Panc1 (cell line): ENCODE results near the gene MEP1B. TPM values are rescaled to one million over a fixed set of nuclear protein-coding genes. Genes with fewer than 3 reads are reported as not detected.

Experiments used
- ATAC-seq: fragments of 200-7000 bp; cut with Tn5 transposase; 2 replicates; pipeline ENCODE4 v1.9.1; 2020; ENCODE audit warnings: mild to moderate bottlenecking, moderate library complexity
- BruUV-seq: library from RNA; stranded (reverse); fragments of 400-500 nt; replicated peaks from 2 replicates; lab custom pipeline; 2021; lab: Mats Ljungman, UMichigan
- CTCF ChIA-PET: fragments of 300-600 bp; sonication (Branson Sonifier 250); formaldehyde crosslinking; loops from one replicate; lab custom pipeline; 2022; ENCODE audit warnings: antibody characterized with exemption; lab: Charles Lee
- POLR2A ChIA-PET: fragments of 300-600 bp; sonication (Branson Sonifier 250); formaldehyde crosslinking; loops from one replicate; lab custom pipeline; 2022; ENCODE audit warnings: antibody characterized with exemption; lab: Charles Lee
- DNase-seq: peaks from one replicate; pipeline ENCODE4 v3.0.0-alpha.2; 2010; ENCODE audit warnings: low read depth, low spot score
- H3K27ac ChIP-seq: 2 replicates; pipeline ENCODE4 v1.5.1; 2011; ENCODE audit warnings: mild to moderate bottlenecking, low read length, inconsistent platforms
- H3K27me3 ChIP-seq: fragments of 200-500 bp; sonication (Bioruptor generic); 2 replicates; pipeline ENCODE4 v1.6.0; 2014; ENCODE audit warnings: low read length, inconsistent platforms; ENCODE audit not compliant: control insufficient read depth, insufficient read depth
- H3K36me3 ChIP-seq: fragments of 200-500 bp; sonication (Bioruptor generic); 2 replicates; pipeline ENCODE4 v1.5.1; 2014; ENCODE audit warnings: inconsistent platforms, mild to moderate bottlenecking, low read length, moderate library complexity; ENCODE audit not compliant: control insufficient read depth, insufficient read depth
- H3K4me1 ChIP-seq: 2 replicates; pipeline ENCODE4 v1.5.1; 2011; ENCODE audit warnings: inconsistent platforms, mild to moderate bottlenecking, low read length, moderate library complexity; ENCODE audit not compliant: control insufficient read depth, insufficient read depth
- H3K4me3 ChIP-seq, 2 experiments: 2 replicates each; pipeline ENCODE4 v1.5.1; 2011 to 2012; ENCODE audit warnings: low read depth in 2 of 2, low read length in 2 of 2, mild to moderate bottlenecking in 2 of 2, inconsistent platforms in 1 of 2, moderate library complexity in 1 of 2
- H3K9me3 ChIP-seq: fragments of 200-500 bp; sonication (Bioruptor generic); 2 replicates; pipeline ENCODE4 v1.5.1; 2014; ENCODE audit warnings: low read depth, mild to moderate bottlenecking, inconsistent platforms, low read length, moderate library complexity; ENCODE audit not compliant: control insufficient read depth, insufficient read depth
- POLR2AphosphoS5 ChIP-seq: IDR thresholded peaks from 2 replicates; pipeline ENCODE4 v1.6.1; 2012; ENCODE audit warnings: mild to moderate bottlenecking, low read depth, low read length, moderate library complexity
- SIN3A ChIP-seq: IDR thresholded peaks from 2 replicates; pipeline ENCODE4 v1.6.1; 2012; ENCODE audit warnings: low read depth, mild to moderate bottlenecking, low read length, moderate library complexity, borderline replicate concordance; ENCODE audit not compliant: insufficient read depth
- TCF7L2 ChIP-seq: IDR thresholded peaks from 2 replicates; pipeline ENCODE4 v1.6.1; 2011; ENCODE audit warnings: mild to moderate bottlenecking, low read depth, low read length, inconsistent platforms
- in situ Hi-C: cut with HindIII; loops from 2 replicates; pipeline ENCODE4 v1.10.0; 2016; ENCODE audit warnings: low sequenced_read_pairs, low pct_unique_long_range_greater_than_20kb
- intact Hi-C: fragments of 100-400 bp; cut with micrococcal nuclease; formaldehyde crosslinking; loops from one replicate; pipeline ENCODE4 v1.10.0; 2022; ENCODE audit not compliant: unreplicated experiment
- total RNA-seq: library from RNA; stranded (reverse); gene quantifications from one replicate; pipeline ENCODE4 v1.2.1, GENCODE V29; 2021; ENCODE audit not compliant: unreplicated experiment
- TF ChIP-seq, protein P1 (sequence below), 2 experiments: IDR thresholded peaks; 2 replicates each; pipeline ENCODE4 v1.6.1; 2011 to 2012; ENCODE audit warnings: low read depth in 2 of 2, control low read depth in 1 of 2, low read length in 1 of 2, mild to moderate bottlenecking in 1 of 2, moderate library complexity in 1 of 2; ENCODE audit not compliant: insufficient read depth in 1 of 2
- TF ChIP-seq, protein P2 (sequence below): fragments of 450-650 bp; IDR thresholded peaks from 2 replicates; pipeline ENCODE4 v1.5.1; 2017; ENCODE audit warnings: mild to moderate bottlenecking

MEP1B gene
- total RNA-seq, 1 experiment from 2014 or later: 0.28 TPM

DNA sequence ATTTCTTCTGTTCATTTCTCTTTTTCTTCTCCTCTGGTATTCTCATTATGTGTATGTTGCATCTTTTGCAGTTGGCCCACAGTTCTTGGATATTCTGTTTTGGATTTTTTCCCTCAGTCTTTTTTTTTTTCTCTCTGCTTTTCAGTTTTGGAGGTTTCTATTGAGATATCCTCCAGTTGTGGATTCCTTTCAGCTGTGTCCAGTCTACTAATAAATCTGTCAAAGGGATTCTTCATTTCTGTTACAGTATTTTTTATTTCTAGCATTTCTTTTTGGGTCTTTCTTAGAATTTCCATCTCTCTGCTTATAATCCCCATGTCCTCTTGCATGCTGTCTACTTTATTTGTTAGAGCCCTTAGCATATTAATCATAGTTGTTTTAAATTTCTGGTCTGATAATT is 6.3 kb upstream of the MEP1B start:
- CTCF ChIA-PET: no interaction called here
- in situ Hi-C loops: no loop called here
- Histone ChIP-seq H3K9me3 (no peaks in the 10 kb centered on the region), H3K36me3 (no peaks in the 10 kb centered on the region), H3K4me1 (no peaks in the 10 kb centered on the region), H3K27me3 (no peaks in the 10 kb centered on the region), H3K27ac (no peak overlapping the region), H3K4me3 (no peak overlapping the region)
- intact Hi-C loops: no loop called here
- ATAC-seq (no peak), DNase-seq (no peak)
- TF ChIP-seq, protein P1, sequence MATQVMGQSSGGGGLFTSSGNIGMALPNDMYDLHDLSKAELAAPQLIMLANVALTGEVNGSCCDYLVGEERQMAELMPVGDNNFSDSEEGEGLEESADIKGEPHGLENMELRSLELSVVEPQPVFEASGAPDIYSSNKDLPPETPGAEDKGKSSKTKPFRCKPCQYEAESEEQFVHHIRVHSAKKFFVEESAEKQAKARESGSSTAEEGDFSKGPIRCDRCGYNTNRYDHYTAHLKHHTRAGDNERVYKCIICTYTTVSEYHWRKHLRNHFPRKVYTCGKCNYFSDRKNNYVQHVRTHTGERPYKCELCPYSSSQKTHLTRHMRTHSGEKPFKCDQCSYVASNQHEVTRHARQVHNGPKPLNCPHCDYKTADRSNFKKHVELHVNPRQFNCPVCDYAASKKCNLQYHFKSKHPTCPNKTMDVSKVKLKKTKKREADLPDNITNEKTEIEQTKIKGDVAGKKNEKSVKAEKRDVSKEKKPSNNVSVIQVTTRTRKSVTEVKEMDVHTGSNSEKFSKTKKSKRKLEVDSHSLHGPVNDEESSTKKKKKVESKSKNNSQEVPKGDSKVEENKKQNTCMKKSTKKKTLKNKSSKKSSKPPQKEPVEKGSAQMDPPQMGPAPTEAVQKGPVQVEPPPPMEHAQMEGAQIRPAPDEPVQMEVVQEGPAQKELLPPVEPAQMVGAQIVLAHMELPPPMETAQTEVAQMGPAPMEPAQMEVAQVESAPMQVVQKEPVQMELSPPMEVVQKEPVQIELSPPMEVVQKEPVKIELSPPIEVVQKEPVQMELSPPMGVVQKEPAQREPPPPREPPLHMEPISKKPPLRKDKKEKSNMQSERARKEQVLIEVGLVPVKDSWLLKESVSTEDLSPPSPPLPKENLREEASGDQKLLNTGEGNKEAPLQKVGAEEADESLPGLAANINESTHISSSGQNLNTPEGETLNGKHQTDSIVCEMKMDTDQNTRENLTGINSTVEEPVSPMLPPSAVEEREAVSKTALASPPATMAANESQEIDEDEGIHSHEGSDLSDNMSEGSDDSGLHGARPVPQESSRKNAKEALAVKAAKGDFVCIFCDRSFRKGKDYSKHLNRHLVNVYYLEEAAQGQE (IDR thresholded peaks at IDR 0.05; ENCODE audit: insufficient read depth in 1 of 2, low read depth in 2 of 2, low read length in 1 of 2): no peak
- TF ChIP-seq TCF7L2 (no peak), SIN3A (no peak), POLR2AphosphoS5 (no peak)
- TF ChIP-seq, protein P2, sequence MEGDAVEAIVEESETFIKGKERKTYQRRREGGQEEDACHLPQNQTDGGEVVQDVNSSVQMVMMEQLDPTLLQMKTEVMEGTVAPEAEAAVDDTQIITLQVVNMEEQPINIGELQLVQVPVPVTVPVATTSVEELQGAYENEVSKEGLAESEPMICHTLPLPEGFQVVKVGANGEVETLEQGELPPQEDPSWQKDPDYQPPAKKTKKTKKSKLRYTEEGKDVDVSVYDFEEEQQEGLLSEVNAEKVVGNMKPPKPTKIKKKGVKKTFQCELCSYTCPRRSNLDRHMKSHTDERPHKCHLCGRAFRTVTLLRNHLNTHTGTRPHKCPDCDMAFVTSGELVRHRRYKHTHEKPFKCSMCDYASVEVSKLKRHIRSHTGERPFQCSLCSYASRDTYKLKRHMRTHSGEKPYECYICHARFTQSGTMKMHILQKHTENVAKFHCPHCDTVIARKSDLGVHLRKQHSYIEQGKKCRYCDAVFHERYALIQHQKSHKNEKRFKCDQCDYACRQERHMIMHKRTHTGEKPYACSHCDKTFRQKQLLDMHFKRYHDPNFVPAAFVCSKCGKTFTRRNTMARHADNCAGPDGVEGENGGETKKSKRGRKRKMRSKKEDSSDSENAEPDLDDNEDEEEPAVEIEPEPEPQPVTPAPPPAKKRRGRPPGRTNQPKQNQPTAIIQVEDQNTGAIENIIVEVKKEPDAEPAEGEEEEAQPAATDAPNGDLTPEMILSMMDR: no peak
- BruUV-seq: no TSS peak
- POLR2A ChIA-PET: no interaction called here

DNA sequence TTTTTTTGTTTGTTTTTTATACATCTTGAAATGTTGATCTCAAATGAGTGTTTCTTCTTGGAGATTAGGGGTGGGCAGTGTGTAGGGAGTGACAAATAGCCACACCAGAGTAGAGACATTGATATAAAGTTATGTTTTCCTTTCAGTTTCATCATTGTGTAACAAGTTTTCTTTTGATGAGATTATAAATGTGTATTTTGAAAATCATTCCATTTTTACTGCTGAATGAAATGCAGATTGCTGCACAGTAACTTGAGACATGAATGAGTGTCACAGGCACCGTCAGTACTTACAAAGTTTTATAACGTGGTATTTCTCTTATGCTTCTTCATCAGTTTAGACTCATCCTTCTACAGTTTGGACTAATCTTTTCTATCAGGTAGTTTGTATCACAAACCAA is 370 bp downstream of the MEP1B start:
- no peak overlapping the region for H3K4me3 ChIP-seq
- no peaks in the 10 kb centered on the region for H3K27me3 ChIP-seq
- ChIA-PET CTCF (interaction anchor here (0.5 kb wide), 1 partner anchor 29 kb away, joined by 3 read pairs; no protein-coding TSS in a partner anchor), POLR2A (no interaction called here)
- no peaks in the 10 kb centered on the region for H3K9me3 ChIP-seq
- no peak overlapping the region for H3K27ac ChIP-seq
- H3K36me3 ChIP-seq: no peaks in the 10 kb centered on the region
- intact Hi-C loops: no loop called here
- in situ Hi-C loops: no loop called here
- H3K4me1 ChIP-seq: no peaks in the 10 kb centered on the region
- BruUV-seq: no TSS peak
- TF ChIP-seq, protein P2: no peak
- TF ChIP-seq TCF7L2 (no peak), SIN3A (no peak), POLR2AphosphoS5 (no peak)
- TF ChIP-seq, protein P1 (IDR thresholded peaks at IDR 0.05; ENCODE audit: insufficient read depth in 1 of 2, low read depth in 2 of 2, low read length in 1 of 2): no peak
- no peak for ATAC-seq
- no peak for DNase-seq
